HG03025 (cell line): ENCODE data around the gene FRMD5.

ENCODE experiments used
- ATAC-seq: cut with Tn5 transposase; IDR thresholded peaks from one replicate; pipeline ENCODE4 v1.9.1; 2021; ENCODE audit warnings: mild to moderate bottlenecking, moderate library complexity; ENCODE audit not compliant: unreplicated experiment, low FRiP score

Gene FRMD5

DNA sequence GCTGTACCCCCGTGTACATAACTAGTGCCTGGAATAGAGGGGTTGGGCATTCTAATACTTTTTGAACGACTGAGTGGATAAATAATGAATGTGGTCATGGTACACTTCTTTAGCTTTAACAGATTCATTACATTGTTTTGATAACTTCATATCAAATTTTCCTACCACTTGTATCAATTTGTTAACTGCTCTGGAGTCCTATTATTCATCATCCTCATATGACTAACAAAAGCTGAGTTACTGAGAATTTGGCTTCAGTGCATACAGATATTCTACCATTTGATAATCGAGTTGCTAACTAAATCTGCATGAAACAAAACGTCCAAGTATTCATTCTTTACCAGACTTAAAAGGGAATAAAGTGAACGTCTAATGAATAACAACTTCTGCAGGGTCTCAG, 31.7 kb downstream of the FRMD5 start:
- no peak for ATAC-seq

GRCh38 chr15:44160796-44161195, 34.3 kb downstream of the FRMD5 start:
- no peak for ATAC-seq

- no peak for ATAC-seq
Measured at GRCh38 chr15:44159492-44159891, 35.6 kb downstream of the FRMD5 start.

- ATAC-seq = no peak
Measured at GRCh38 chr15:44158111-44158510, 37.0 kb downstream of the FRMD5 start.

GRCh38 chr15:44157679-44158078, 37.4 kb downstream of the FRMD5 start:
- ATAC-seq = no peak

GRCh38 chr15:44153352-44153751, 41.7 kb downstream of the FRMD5 start:
- no peak for ATAC-seq

- no peak for ATAC-seq
Measured at GRCh38 chr15:44149224-44149623, 45.8 kb downstream of the FRMD5 start.

- ATAC-seq = no peak
Measured at GRCh38 chr15:44148580-44148979, 46.5 kb downstream of the FRMD5 start.

GRCh38 chr15:44147636-44148035, 47.4 kb downstream of the FRMD5 start:
- no peak for ATAC-seq

GRCh38 chr15:44145495-44145894, 49.6 kb downstream of the FRMD5 start:
- ATAC-seq = no peak

DNA sequence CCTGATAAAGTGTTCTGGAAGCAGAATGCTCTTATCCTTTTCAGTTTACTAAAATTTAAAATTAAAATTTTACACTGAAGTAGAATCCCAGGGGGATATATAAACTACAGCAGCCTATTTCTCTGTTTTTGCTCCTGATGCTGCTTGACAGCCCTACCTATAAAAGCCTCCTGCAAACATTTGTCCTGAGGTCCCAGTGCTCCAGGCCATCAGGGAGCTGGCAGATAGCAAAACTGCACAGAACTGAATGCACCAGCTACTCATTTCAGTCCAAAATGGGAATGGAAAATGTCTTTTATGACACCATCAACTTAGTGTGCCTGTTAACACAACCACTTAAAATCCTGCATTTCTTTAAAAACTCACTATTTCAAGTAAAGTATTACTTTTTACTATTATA, 50.1 kb downstream of the FRMD5 start:
- ATAC-seq = no peak

- no peak for ATAC-seq
Measured at GRCh38 chr15:44144184-44144583, 50.9 kb downstream of the FRMD5 start.

DNA sequence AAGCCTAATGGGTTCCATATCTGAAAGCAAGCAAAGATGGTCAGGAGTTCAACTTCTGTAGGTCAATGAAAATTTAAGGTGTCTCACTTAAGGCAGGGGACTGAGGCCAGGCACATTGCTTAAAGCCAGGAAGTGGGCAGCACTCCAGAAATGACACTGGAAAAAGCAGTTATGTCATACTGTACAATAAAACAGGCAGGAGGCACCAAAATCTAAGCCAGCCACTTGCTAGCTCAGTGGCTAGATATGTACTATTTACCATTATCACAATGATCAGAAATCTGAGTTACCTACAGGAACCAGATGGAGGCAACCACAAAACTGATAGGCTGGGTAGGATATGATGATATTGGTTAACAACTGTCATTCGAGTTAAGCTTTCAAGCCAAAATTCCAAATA, 57.3 kb downstream of the FRMD5 start:
- no peak for ATAC-seq

DNA sequence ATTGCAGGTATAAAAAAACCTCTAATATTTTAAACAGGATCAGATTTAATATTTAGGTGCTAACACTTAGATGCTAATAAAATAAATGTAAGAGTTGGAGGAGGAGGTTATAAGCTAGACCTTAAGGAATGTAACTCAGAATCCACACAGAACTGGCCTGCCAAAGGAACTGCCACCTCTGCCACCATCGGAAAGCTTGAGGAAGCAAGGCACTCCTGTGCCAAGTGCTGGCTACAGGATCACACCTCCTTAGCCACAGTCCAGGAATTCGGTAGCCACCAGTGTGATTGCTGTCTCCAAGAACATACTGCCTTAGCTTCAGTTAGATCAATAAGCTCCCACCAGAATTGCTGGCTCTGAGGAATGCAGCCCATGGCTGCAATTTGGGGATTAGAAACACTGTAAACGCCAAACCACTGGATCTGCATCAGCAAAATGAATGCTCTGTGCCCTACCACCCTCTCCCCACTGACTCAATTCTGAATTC, 58.0 kb downstream of the FRMD5 start:
- ATAC-seq = no peak

DNA sequence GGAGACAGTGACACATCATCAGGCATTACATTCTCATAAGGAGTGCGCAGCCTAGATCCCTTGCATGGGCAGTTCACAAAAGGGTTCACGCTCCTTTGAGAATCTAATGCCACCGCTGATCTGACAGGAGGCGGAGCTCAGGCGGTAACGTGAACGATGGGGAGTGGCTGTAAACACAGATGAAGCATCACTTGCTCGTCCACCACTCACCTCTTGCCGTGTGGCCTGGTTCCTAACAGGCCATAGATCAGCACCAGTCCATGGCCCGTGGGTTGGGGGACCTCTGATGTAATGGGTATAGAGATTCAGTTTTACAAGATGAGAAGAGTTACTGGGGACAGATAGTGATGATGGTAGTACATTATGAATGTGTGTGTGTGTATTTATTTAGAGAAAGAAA, 63.0 kb downstream of the FRMD5 start:
- ATAC-seq = no peak

DNA sequence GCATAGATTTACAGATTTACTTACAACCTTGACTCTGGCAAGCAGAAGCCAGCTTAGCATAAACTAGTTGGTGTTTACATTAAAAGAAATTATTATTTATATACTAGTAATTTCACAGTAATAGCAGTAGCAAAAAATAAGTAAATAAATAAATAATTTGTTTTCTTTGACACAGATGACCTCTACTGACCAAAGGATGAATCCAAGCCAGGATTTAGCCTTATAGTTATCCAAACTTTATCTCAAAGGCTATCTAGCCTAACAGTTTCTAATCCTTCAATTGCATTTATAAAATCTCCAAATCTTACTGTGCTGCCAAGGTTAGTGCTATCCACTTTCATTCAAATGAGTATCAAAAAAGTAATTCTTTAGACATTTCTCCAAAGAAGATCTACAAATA, 64.3 kb downstream of the FRMD5 start:
- ATAC-seq = no peak

GRCh38 chr15:44129911-44130310, 65.2 kb downstream of the FRMD5 start:
- ATAC-seq = no peak

DNA sequence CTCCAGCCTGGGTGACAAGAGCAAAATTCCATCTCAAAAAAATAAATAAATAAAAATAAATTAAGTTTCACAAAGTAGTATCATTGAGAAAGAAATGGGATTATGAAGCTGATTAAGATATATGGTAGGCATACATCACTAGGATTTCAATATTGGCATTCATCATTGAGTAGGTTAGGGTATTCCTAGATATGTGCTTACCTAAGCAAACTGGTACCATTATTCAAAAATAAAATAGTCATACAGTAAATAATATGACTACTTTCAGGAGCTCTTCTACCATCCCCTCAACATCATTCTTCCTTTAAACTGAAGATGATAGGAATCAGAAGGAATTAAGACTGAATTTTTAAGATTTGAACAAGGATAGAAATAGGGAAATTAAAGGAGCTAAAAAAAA, 66.6 kb downstream of the FRMD5 start:
- ATAC-seq = no peak

- ATAC-seq = no peak
Measured at GRCh38 chr15:44125879-44126278, 69.2 kb downstream of the FRMD5 start.

DNA sequence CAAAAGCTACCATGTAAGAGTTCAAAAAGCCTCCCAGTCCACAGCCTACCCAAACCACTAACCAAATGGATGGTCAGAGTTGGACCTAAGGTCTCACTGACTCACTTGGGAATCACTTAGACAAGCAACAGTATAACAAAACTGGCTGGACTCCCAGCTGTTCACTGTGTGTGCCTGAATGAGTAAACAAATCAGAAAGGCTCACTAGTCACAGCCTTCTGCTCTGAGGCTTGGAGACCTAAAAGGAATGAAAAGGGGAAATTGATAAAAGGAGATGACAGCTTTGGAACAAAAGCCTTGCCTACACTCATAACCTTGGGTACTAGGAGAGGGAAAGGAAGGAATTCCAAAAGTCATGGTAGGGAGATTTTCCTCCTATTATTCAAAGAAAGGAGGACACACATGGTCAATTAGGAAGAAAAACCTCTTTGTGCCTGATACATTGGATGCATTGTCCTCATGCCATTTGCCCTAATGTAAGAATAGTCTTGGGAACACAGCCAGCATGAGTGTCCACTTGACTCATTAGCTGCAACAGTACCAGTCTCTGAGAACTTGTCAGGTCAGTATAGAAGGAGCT, 92.3 kb downstream of the FRMD5 start:
- ATAC-seq = no peak

DNA sequence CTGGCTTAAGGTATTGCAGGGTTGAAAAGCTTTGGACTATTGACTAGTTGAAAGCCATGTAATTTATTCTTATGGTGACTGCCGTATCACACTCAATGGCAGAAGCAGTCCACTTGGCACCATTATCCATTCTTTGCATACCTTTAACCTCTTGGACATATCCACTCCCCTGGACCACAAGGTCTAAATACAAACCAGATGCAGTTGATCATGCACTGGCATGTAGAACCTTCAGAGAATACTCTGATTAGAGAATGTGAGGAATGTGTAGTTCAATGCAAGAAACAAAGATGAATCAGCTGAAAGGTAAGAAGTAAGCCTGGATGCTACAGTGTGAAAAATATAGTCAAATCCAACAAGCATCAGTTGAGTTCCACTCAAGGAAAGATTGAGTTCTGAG, 93.1 kb downstream of the FRMD5 start:
- no peak for ATAC-seq

GRCh38 chr15:44101286-44101685, 93.8 kb downstream of the FRMD5 start:
- no peak for ATAC-seq

- ATAC-seq = no peak
Measured at GRCh38 chr15:44099671-44100070, 95.4 kb downstream of the FRMD5 start.
